ENCODE measurements around the gene SLC9A9.

The SLC9A9 gene

GRCh38 chr3:143847787-143848631 is at the start of gene SLC9A9:
Gene SLC9A9, minus strand, starts transcription at chr3:143848468. Its CDS starts 146 bp downstream, at chr3:143848322.
- peak within 1 kb of the TSS; percentile 75 to 94 for H3K4me3 ChIP-seq (ENCODE audit: low read depth in 1 of 2, low read length in 2 of 2)
- no peaks in the 10 kb centered on the region for H3K27me3 ChIP-seq (ENCODE audit: control insufficient read depth in 1 of 2, insufficient read depth in 2 of 2, low read length in 2 of 2)
- no peaks in the 10 kb centered on the region for H3K9me3 ChIP-seq (ENCODE audit: low read length)
- peaks cover 10% of the 10 kb centered on the region for H3K4me1 ChIP-seq (ENCODE audit: insufficient read depth, low read length)
- H3K27ac ChIP-seq (ENCODE audit: low read depth, low read length): peak within 1 kb of the TSS; percentile 35
- H3K9ac ChIP-seq (ENCODE audit: low read length): peak within 1 kb of the TSS; percentile 36
- no peaks in the 10 kb centered on the region for H3K36me3 ChIP-seq (ENCODE audit: insufficient read depth, low read length)

- Histone ChIP-seq H3K27me3 (ENCODE audit: control insufficient read depth in 1 of 2, insufficient read depth in 2 of 2, low read length in 2 of 2) (no peaks in the 10 kb centered on the region), H3K27ac (ENCODE audit: low read depth, low read length) (no peak overlapping the region), H3K9me3 (ENCODE audit: low read length) (no peaks in the 10 kb centered on the region), H3K9ac (ENCODE audit: low read length) (no peak overlapping the region), H3K4me3 (ENCODE audit: low read depth in 1 of 2, low read length in 2 of 2) (no peak overlapping the region), H3K4me1 (ENCODE audit: insufficient read depth, low read length) (no peaks in the 10 kb centered on the region), H3K36me3 (ENCODE audit: insufficient read depth, low read length) (no peaks in the 10 kb centered on the region)
These were observed 49.5 kb upstream of the SLC9A9 start for GRCh38 chr3:143897576-143898295.

GRCh38 chr3:143896486-143896885 is 48.2 kb upstream of the SLC9A9 start:
- Histone ChIP-seq H3K9me3 (ENCODE audit: low read length) (no peaks in the 10 kb centered on the region), H3K27ac (ENCODE audit: low read depth, low read length) (no peak overlapping the region), H3K4me3 (ENCODE audit: low read depth in 1 of 2, low read length in 2 of 2) (no peak overlapping the region), H3K36me3 (ENCODE audit: insufficient read depth, low read length) (no peaks in the 10 kb centered on the region), H3K4me1 (ENCODE audit: insufficient read depth, low read length) (no peaks in the 10 kb centered on the region), H3K9ac (ENCODE audit: low read length) (no peak overlapping the region), H3K27me3 (ENCODE audit: control insufficient read depth in 1 of 2, insufficient read depth in 2 of 2, low read length in 2 of 2) (no peaks in the 10 kb centered on the region)

GRCh38 chr3:143895805-143896204 is 47.5 kb upstream of the SLC9A9 start:
- H3K27ac ChIP-seq (ENCODE audit: low read depth, low read length): no peak overlapping the region
- no peaks in the 10 kb centered on the region for H3K9me3 ChIP-seq (ENCODE audit: low read length)
- no peak overlapping the region for H3K4me3 ChIP-seq (ENCODE audit: low read depth in 1 of 2, low read length in 2 of 2)
- no peaks in the 10 kb centered on the region for H3K27me3 ChIP-seq (ENCODE audit: control insufficient read depth in 1 of 2, insufficient read depth in 2 of 2, low read length in 2 of 2)
- H3K9ac ChIP-seq (ENCODE audit: low read length): no peak overlapping the region
- no peaks in the 10 kb centered on the region for H3K36me3 ChIP-seq (ENCODE audit: insufficient read depth, low read length)
- no peaks in the 10 kb centered on the region for H3K4me1 ChIP-seq (ENCODE audit: insufficient read depth, low read length)

- Histone ChIP-seq H3K36me3 (ENCODE audit: insufficient read depth, low read length) (no peaks in the 10 kb centered on the region), H3K9me3 (ENCODE audit: low read length) (no peaks in the 10 kb centered on the region), H3K27ac (ENCODE audit: low read depth, low read length) (no peak overlapping the region), H3K9ac (ENCODE audit: low read length) (no peak overlapping the region), H3K4me3 (ENCODE audit: low read depth in 1 of 2, low read length in 2 of 2) (no peak overlapping the region), H3K4me1 (ENCODE audit: insufficient read depth, low read length) (no peaks in the 10 kb centered on the region), H3K27me3 (ENCODE audit: control insufficient read depth in 1 of 2, insufficient read depth in 2 of 2, low read length in 2 of 2) (no peaks in the 10 kb centered on the region)
These were observed 40.6 kb upstream of the SLC9A9 start for GRCh38 chr3:143888846-143889245.

- Histone ChIP-seq H3K4me1 (ENCODE audit: insufficient read depth, low read length) (no peaks in the 10 kb centered on the region), H3K27ac (ENCODE audit: low read depth, low read length) (no peak overlapping the region), H3K9ac (ENCODE audit: low read length) (no peak overlapping the region), H3K9me3 (ENCODE audit: low read length) (no peaks in the 10 kb centered on the region), H3K4me3 (ENCODE audit: low read depth in 1 of 2, low read length in 2 of 2) (no peak overlapping the region), H3K27me3 (ENCODE audit: control insufficient read depth in 1 of 2, insufficient read depth in 2 of 2, low read length in 2 of 2) (no peaks in the 10 kb centered on the region), H3K36me3 (ENCODE audit: insufficient read depth, low read length) (no peaks in the 10 kb centered on the region)
These were observed 39.9 kb upstream of the SLC9A9 start for GRCh38 chr3:143888166-143888565.

GRCh38 chr3:143885780-143886427 is 37.6 kb upstream of the SLC9A9 start:
- H3K9me3 ChIP-seq (ENCODE audit: low read length): no peaks in the 10 kb centered on the region
- no peaks in the 10 kb centered on the region for H3K36me3 ChIP-seq (ENCODE audit: insufficient read depth, low read length)
- no peak overlapping the region for H3K27ac ChIP-seq (ENCODE audit: low read depth, low read length)
- no peaks in the 10 kb centered on the region for H3K27me3 ChIP-seq (ENCODE audit: control insufficient read depth in 1 of 2, insufficient read depth in 2 of 2, low read length in 2 of 2)
- H3K9ac ChIP-seq (ENCODE audit: low read length): no peak overlapping the region
- no peak overlapping the region for H3K4me3 ChIP-seq (ENCODE audit: low read depth in 1 of 2, low read length in 2 of 2)
- no peaks in the 10 kb centered on the region for H3K4me1 ChIP-seq (ENCODE audit: insufficient read depth, low read length)

- H3K27me3 ChIP-seq (ENCODE audit: control insufficient read depth in 1 of 2, insufficient read depth in 2 of 2, low read length in 2 of 2): no peaks in the 10 kb centered on the region
- H3K4me3 ChIP-seq (ENCODE audit: low read depth in 1 of 2, low read length in 2 of 2): no peak overlapping the region
- H3K9ac ChIP-seq (ENCODE audit: low read length): no peak overlapping the region
These were observed 36.6 kb upstream of the SLC9A9 start for GRCh38 chr3:143884861-143885260.

GRCh38 chr3:143883151-143883550 is 34.9 kb upstream of the SLC9A9 start:
- H3K4me1 ChIP-seq (ENCODE audit: insufficient read depth, low read length): no peaks in the 10 kb centered on the region
- H3K27me3 ChIP-seq (ENCODE audit: control insufficient read depth in 1 of 2, insufficient read depth in 2 of 2, low read length in 2 of 2): no peaks in the 10 kb centered on the region
- no peak overlapping the region for H3K27ac ChIP-seq (ENCODE audit: low read depth, low read length)
- H3K9ac ChIP-seq (ENCODE audit: low read length): no peak overlapping the region
- H3K9me3 ChIP-seq (ENCODE audit: low read length): no peaks in the 10 kb centered on the region
- no peaks in the 10 kb centered on the region for H3K36me3 ChIP-seq (ENCODE audit: insufficient read depth, low read length)
- no peak overlapping the region for H3K4me3 ChIP-seq (ENCODE audit: low read depth in 1 of 2, low read length in 2 of 2)

More at GRCh38 chr3:143884861-143885260, 36.6 kb upstream of the SLC9A9 start:
- Histone ChIP-seq H3K36me3 (ENCODE audit: insufficient read depth, low read length) (no peaks in the 10 kb centered on the region), H3K9me3 (ENCODE audit: low read length) (no peaks in the 10 kb centered on the region), H3K4me1 (ENCODE audit: insufficient read depth, low read length) (no peaks in the 10 kb centered on the region), H3K27ac (ENCODE audit: low read depth, low read length) (no peak overlapping the region)

- H3K4me3 ChIP-seq (ENCODE audit: low read depth in 1 of 2, low read length in 2 of 2): no peak overlapping the region
- H3K4me1 ChIP-seq (ENCODE audit: insufficient read depth, low read length): no peaks in the 10 kb centered on the region
- H3K36me3 ChIP-seq (ENCODE audit: insufficient read depth, low read length): no peaks in the 10 kb centered on the region
- H3K9me3 ChIP-seq (ENCODE audit: low read length): no peaks in the 10 kb centered on the region
- no peak overlapping the region for H3K9ac ChIP-seq (ENCODE audit: low read length)
- no peak overlapping the region for H3K27ac ChIP-seq (ENCODE audit: low read depth, low read length)
- H3K27me3 ChIP-seq (ENCODE audit: control insufficient read depth in 1 of 2, insufficient read depth in 2 of 2, low read length in 2 of 2): no peaks in the 10 kb centered on the region
These were observed 32.8 kb upstream of the SLC9A9 start for GRCh38 chr3:143881095-143881494.

- Histone ChIP-seq H3K36me3 (ENCODE audit: insufficient read depth, low read length) (no peaks in the 10 kb centered on the region), H3K27me3 (ENCODE audit: control insufficient read depth in 1 of 2, insufficient read depth in 2 of 2, low read length in 2 of 2) (no peaks in the 10 kb centered on the region), H3K9ac (ENCODE audit: low read length) (no peak overlapping the region), H3K4me1 (ENCODE audit: insufficient read depth, low read length) (no peaks in the 10 kb centered on the region), H3K27ac (ENCODE audit: low read depth, low read length) (no peak overlapping the region), H3K4me3 (ENCODE audit: low read depth in 1 of 2, low read length in 2 of 2) (no peak overlapping the region), H3K9me3 (ENCODE audit: low read length) (no peaks in the 10 kb centered on the region)
These were observed 27.3 kb upstream of the SLC9A9 start for GRCh38 chr3:143875546-143875945.
